WTC11 (cell line): ENCODE results near the gene ATXN10. TPM values are rescaled to one million over a fixed set of nuclear protein-coding genes. Genes with fewer than 3 reads are reported as not detected.

Experiments used
- ATAC-seq: fragments of 200-7000 bp; cut with Tn5 transposase; 2 replicates; pipeline ENCODE4 v1.10.0; 2021; ENCODE audit warnings: mild to moderate bottlenecking, moderate library complexity
- CTCF ChIA-PET: fragments of 300-600 bp; sonication (Branson Sonifier 250); formaldehyde crosslinking; loops from one replicate; lab custom pipeline; 2021; ENCODE audit warnings: antibody characterized with exemption; lab: Charles Lee
- POLR2A ChIA-PET: fragments of 350-600 bp; sonication (Branson Sonifier 250); formaldehyde crosslinking; loops from one replicate; lab custom pipeline; 2021; ENCODE audit warnings: antibody characterized with exemption; lab: Charles Lee
- DNase-seq: peaks from one replicate; pipeline ENCODE4 v3.0.0; 2021; ENCODE audit warnings: low spot score
- H3K27ac Mint-ChIP-seq: 2 replicates; pipeline ENCODE4 v1.8.0; 2021; ENCODE audit warnings: mixed read lengths
- H3K27me3 Mint-ChIP-seq: 2 replicates; pipeline ENCODE4 v1.8.0; 2021; ENCODE audit warnings: low read depth, mild to moderate bottlenecking, moderate library complexity, mixed read lengths
- H3K36me3 Mint-ChIP-seq: 2 replicates; pipeline ENCODE4 v1.8.0; 2021; ENCODE audit warnings: mixed read lengths
- H3K4me1 Mint-ChIP-seq: 2 replicates; pipeline ENCODE4 v1.8.0; 2022; ENCODE audit warnings: mixed read lengths
- H3K4me3 Mint-ChIP-seq: 2 replicates; pipeline ENCODE4 v1.8.0; 2021; ENCODE audit warnings: mild to moderate bottlenecking, moderate library complexity, mixed read lengths
- H3K9me3 Mint-ChIP-seq: 2 replicates; pipeline ENCODE4 v1.8.0; 2021; ENCODE audit warnings: mixed read lengths
- ATF2 ChIP-seq: sonication (generic); formaldehyde crosslinking; IDR thresholded peaks from 2 replicates; pipeline ENCODE4 v1.8.1; 2022; ENCODE audit warnings: low read depth, missing genetic modification reagents, borderline replicate concordance
- E2F1 ChIP-seq: sonication (generic); formaldehyde crosslinking; IDR thresholded peaks from 2 replicates; pipeline ENCODE4 v1.8.0; 2022; ENCODE audit warnings: mild to moderate bottlenecking, missing genetic modification reagents
- FOXP1 ChIP-seq: sonication (generic); formaldehyde crosslinking; IDR thresholded peaks from 2 replicates; pipeline ENCODE4 v1.8.0; 2022; ENCODE audit warnings: missing genetic modification reagents, mild to moderate bottlenecking, moderate library complexity, borderline replicate concordance
- HMGA2 ChIP-seq: fragments of 250-450 bp; sonication (Bioruptor Pico); IDR thresholded peaks from 2 replicates; pipeline ENCODE4 v1.4.0; 2021; ENCODE audit warnings: mild to moderate bottlenecking, moderate library complexity
- JUN ChIP-seq: sonication (generic); formaldehyde crosslinking; IDR thresholded peaks from 2 replicates; pipeline ENCODE4 v1.8.0; 2023; ENCODE audit warnings: mild to moderate bottlenecking, missing genetic modification reagents
- NR3C1 ChIP-seq: sonication (generic); formaldehyde crosslinking; conservative IDR thresholded peaks from 2 replicates; pipeline ENCODE4 v1.8.1; 2023; ENCODE audit warnings: low read depth, mild to moderate bottlenecking, missing genetic modification reagents
- PREB ChIP-seq: sonication (generic); formaldehyde crosslinking; IDR thresholded peaks from 2 replicates; pipeline ENCODE4 v1.8.1; 2022; ENCODE audit warnings: mild to moderate bottlenecking, missing genetic modification reagents, moderate library complexity, borderline replicate concordance
- PRRX2 ChIP-seq: fragments of 250-450 bp; sonication (Bioruptor Pico); IDR thresholded peaks from 2 replicates; pipeline ENCODE4 v1.8.0; 2021; ENCODE audit warnings: mild to moderate bottlenecking
- RORB ChIP-seq: fragments of 250-450 bp; sonication (Bioruptor Pico); IDR thresholded peaks from 2 replicates; pipeline ENCODE4 v1.9.0; 2021; ENCODE audit warnings: mild to moderate bottlenecking
- SMAD4 ChIP-seq: sonication (generic); formaldehyde crosslinking; IDR thresholded peaks from 2 replicates; pipeline ENCODE4 v1.8.0; 2022; ENCODE audit warnings: mild to moderate bottlenecking, missing genetic modification reagents
- TP53 ChIP-seq: sonication (generic); formaldehyde crosslinking; IDR thresholded peaks from 2 replicates; pipeline ENCODE4 v1.8.1; 2023; ENCODE audit warnings: mild to moderate bottlenecking, missing genetic modification reagents
- ZMAT4 ChIP-seq: fragments of 250-450 bp; sonication (Bioruptor Pico); IDR thresholded peaks from 2 replicates; pipeline ENCODE4 v1.9.0; 2021; ENCODE audit warnings: mild to moderate bottlenecking
- ZNF138 ChIP-seq: sonication (generic); formaldehyde crosslinking; conservative IDR thresholded peaks from 2 replicates; pipeline ENCODE4 v1.8.1; 2022; ENCODE audit warnings: mild to moderate bottlenecking, moderate library complexity, missing genetic modification reagents
- ZNF423 ChIP-seq: fragments of 250-450 bp; sonication (Bioruptor Pico); IDR thresholded peaks from 2 replicates; pipeline ENCODE4 v2.1.2; 2022; ENCODE audit warnings: mild to moderate bottlenecking, moderate library complexity
- ZNF512 ChIP-seq: sonication (generic); formaldehyde crosslinking; IDR thresholded peaks from 2 replicates; pipeline ENCODE4 v1.8.1; 2022; ENCODE audit warnings: missing genetic modification reagents, borderline replicate concordance
- total RNA-seq: library from RNA; stranded (reverse); gene quantifications from 3 replicates; pipeline ENCODE4 v1.2.3, GENCODE V29; 2021
- TF ChIP-seq, protein P1 (sequence below): sonication (generic); formaldehyde crosslinking; conservative IDR thresholded peaks from 2 replicates; pipeline ENCODE4 v1.8.1; 2023; ENCODE audit warnings: mild to moderate bottlenecking, low read depth, missing genetic modification reagents, moderate library complexity
- TF ChIP-seq, protein P2 (sequence below): sonication (generic); formaldehyde crosslinking; IDR thresholded peaks from 2 replicates; pipeline ENCODE4 v1.8.1; 2023; ENCODE audit warnings: mild to moderate bottlenecking, missing genetic modification reagents, moderate library complexity
- TF ChIP-seq, protein P3 (sequence below): sonication (generic); formaldehyde crosslinking; IDR thresholded peaks from 2 replicates; pipeline ENCODE4 v1.8.1; 2023; ENCODE audit warnings: mild to moderate bottlenecking, moderate library complexity, missing genetic modification reagents

Gene ATXN10
- total RNA-seq, 1 experiment from 2014 or later, result 185 TPM

- TF ChIP-seq, protein P1, sequence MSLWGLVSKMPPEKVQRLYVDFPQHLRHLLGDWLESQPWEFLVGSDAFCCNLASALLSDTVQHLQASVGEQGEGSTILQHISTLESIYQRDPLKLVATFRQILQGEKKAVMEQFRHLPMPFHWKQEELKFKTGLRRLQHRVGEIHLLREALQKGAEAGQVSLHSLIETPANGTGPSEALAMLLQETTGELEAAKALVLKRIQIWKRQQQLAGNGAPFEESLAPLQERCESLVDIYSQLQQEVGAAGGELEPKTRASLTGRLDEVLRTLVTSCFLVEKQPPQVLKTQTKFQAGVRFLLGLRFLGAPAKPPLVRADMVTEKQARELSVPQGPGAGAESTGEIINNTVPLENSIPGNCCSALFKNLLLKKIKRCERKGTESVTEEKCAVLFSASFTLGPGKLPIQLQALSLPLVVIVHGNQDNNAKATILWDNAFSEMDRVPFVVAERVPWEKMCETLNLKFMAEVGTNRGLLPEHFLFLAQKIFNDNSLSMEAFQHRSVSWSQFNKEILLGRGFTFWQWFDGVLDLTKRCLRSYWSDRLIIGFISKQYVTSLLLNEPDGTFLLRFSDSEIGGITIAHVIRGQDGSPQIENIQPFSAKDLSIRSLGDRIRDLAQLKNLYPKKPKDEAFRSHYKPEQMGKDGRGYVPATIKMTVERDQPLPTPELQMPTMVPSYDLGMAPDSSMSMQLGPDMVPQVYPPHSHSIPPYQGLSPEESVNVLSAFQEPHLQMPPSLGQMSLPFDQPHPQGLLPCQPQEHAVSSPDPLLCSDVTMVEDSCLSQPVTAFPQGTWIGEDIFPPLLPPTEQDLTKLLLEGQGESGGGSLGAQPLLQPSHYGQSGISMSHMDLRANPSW, result no peak
- TF ChIP-seq PRRX2 (CRISPR knock-in tag) (no peak), NR3C1 (CRISPR knock-in tag) (no peak), TP53 (no peak), E2F1 (no peak)
- TF ChIP-seq, all 79 proteins: peak for 0
Measured at GRCh38 chr22:45640291-45640940, 31.2 kb upstream of the ATXN10 start (continued).

DNA sequence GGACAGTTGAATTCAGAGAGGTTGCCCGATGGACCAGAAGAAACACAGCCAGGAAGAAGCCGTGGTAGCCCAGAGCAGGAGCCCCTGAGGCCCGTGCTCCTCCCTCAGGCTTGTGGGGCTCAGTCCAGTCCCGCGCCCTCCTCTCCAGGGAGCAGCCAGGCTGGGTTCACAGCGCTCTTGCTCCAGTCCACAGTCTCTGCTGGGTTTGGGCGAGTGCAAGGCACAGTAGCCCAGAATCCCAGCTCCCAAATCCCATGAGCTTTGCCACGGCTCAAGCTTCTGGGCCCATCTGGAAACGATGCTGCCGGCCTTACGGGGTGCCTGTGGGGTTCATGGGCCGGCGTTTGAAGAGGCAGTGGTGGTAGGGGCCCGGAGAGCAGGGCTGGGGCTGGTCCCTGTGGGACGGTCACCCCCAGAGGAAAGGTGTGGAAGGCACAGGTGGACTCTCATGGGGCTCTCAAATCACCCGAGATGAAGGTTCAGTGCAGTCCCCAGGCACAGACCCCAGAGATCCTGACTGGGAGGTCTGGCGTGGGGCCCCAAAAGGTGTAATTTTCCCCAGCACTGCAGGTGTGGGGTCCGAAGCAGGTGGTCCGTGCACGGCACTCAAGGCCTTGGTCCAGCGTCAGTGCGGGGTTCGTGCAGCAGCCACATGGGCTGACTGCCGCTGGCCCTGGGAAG, 30.6 kb upstream of the ATXN10 start:
- TF ChIP-seq FOXP1 (CRISPR knock-in tag), result no peak
- no peak for TF ChIP-seq ZNF423 (CRISPR knock-in tag)
- TF ChIP-seq RORB (CRISPR knock-in tag), result no peak
- TF ChIP-seq ZNF512 (CRISPR knock-in tag), result no peak
- TF ChIP-seq PREB, result no peak
- TF ChIP-seq JUN (CRISPR knock-in tag), result no peak
- no peak for TF ChIP-seq ZMAT4 (CRISPR knock-in tag)
- TF ChIP-seq NR3C1 (CRISPR knock-in tag), result no peak
- no peak for TF ChIP-seq ZNF138
- no peak for TF ChIP-seq HMGA2
- TF ChIP-seq, protein P2, sequence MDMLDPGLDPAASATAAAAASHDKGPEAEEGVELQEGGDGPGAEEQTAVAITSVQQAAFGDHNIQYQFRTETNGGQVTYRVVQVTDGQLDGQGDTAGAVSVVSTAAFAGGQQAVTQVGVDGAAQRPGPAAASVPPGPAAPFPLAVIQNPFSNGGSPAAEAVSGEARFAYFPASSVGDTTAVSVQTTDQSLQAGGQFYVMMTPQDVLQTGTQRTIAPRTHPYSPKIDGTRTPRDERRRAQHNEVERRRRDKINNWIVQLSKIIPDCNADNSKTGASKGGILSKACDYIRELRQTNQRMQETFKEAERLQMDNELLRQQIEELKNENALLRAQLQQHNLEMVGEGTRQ, result no peak
- no peak for TF ChIP-seq ATF2 (CRISPR knock-in tag)
- TF ChIP-seq SMAD4 (CRISPR knock-in tag), result no peak
- TF ChIP-seq, protein P3, sequence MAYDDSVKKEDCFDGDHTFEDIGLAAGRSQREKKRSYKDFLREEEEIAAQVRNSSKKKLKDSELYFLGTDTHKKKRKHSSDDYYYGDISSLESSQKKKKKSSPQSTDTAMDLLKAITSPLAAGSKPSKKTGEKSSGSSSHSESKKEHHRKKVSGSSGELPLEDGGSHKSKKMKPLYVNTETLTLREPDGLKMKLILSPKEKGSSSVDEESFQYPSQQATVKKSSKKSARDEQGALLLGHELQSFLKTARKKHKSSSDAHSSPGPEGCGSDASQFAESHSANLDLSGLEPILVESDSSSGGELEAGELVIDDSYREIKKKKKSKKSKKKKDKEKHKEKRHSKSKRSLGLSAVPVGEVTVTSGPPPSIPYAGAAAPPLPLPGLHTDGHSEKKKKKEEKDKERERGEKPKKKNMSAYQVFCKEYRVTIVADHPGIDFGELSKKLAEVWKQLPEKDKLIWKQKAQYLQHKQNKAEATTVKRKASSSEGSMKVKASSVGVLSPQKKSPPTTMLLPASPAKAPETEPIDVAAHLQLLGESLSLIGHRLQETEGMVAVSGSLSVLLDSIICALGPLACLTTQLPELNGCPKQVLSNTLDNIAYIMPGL (CRISPR knock-in tag), result no peak
- H3K36me3 Mint-ChIP-seq, result no peaks in the 10 kb centered on the region
- H3K9me3 Mint-ChIP-seq, result no peaks in the 10 kb centered on the region
- ChIA-PET POLR2A (no interaction called here), CTCF (interaction anchor here (1.3 to 1.5 kb wide), 2 partner anchors 12 to 223 kb away, joined by 4 read pairs; no protein-coding TSS in a partner anchor)
- no peak overlapping the region for H3K4me3 Mint-ChIP-seq
- H3K4me1 Mint-ChIP-seq, result peaks cover 40% of the 10 kb centered on the region
- H3K27me3 Mint-ChIP-seq, result peaks cover 26% of the 10 kb centered on the region
- DNase-seq, result no peak
- no peak for ATAC-seq
- H3K27ac Mint-ChIP-seq, result no peak overlapping the region
